CD4-positive, alpha-beta T cell treated with Interleukin-15 for 1 hour (primary cell): Measurements from ENCODE around the gene GOLIM4.
"Not testable (repeated sequence)": the region's sequence is repeated elsewhere in the genome, so short reads cannot be mapped to it uniquely, and the experiment has no call there.

ENCODE experiments used
- DNase-seq: peaks from one replicate; pipeline ENCODE4 v3.0.0-alpha.2; 2020

GOLIM4 gene

DNA sequence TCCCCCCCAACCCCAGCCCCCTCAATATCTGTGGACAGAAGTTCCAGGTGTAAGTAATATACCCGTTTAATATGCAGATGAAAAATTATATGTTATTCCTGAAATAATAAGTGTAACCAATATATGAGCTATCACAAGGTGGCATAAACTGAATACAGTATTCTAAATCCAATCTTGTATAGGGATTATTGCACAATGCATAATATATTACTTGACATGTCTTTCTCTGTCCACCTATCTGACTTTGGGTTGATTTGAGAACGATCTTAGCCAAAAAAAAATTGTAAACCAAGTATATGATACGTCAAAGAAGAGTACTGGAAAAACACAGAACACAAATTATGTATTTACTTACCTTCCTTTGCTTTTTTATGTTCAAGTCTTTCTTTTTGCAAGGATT, 47.8 kb downstream of the GOLIM4 start:
- DNase-seq, result no peak

DNA sequence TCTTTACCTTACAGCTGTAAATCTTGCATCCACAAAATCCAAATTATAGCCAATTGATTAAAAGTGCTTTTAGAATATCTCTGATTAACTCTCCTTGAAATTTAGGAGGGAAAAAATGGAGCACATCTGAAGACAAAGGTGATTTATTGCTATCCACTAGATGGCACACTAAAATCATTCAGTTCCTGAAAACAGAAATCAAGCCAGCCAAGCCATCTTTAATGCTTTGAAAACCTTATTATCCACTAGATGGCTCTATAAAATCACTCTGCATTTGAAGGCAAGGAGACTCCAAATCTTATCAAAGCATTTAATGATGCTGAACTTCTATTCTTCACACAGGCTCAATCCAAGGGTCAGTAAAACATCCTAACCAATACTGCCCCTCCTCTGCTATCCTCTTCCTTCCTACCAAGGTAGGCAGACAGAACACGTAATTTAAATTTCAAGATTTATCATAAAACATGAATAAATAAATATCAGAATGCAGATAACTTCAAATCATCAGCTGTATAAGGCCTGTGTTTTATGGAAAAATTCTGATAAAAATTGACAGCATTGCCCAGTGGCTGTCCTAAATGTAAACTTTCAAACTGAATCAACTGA, 48.4 kb downstream of the GOLIM4 start:
- no peak for DNase-seq

DNA sequence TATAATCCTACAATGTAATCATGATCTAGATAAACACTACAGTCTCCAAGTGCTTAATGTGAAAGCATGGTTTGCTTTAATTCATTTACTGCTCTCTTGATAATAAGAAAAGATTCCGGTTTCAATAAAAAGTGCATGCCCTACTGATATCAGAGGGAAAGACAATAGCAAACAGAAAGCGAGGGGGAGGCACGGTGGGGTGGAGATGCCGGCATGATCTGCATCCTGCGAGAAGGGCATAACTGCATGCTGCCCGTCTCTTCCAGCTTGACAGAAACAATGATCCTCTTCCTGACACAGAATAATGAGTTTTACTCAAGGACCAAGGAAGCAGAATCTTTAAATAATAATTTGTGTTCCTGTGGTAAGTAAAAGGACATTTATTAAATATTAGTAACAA, 51.7 kb downstream of the GOLIM4 start:
- no peak for DNase-seq

DNA sequence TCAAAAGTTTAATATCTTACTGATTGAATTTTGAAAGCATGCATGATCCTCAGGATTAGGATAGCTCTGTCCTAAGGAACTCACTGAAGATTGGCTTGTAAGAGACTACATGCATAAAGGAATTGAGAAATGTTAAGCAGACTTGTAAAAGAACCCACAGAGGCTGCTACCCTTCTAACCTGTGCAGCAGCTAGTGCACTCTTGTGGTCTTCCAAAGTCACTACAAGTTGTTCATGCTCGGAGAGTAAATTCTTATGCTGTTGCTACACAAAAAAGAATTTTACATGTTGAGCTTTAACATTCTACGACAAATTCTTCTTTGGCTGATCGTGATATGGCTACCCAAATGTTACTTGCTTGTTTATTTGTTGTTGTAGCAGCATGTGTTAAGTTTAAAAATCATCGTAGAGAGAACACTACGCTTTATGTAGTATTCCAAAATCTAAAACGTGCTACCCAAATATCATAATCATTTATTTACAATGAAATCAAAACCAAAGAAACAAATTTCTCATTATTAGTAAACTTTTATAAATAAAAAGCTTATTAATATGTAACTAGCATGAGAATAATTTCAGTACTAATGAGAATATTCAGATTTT, 55.0 kb downstream of the GOLIM4 start:
- DNase-seq, result no peak

DNA sequence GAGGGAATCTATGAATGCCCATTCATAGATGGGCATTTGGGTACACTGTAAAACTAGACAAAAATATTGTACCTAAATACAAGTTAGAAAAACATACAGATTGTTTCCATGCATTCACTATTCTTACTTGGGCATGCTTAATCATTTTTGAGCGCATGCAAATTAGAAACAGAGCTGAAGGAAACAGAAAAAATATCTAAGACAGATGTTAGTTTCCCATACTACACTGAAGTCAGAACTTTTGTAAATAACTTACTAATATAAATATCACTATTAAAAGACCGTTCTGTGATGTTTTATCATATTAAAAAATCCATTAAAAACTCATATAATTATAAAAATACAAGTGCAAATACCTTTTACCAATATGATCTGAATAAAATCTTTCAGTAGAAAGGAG, 58.7 kb downstream of the GOLIM4 start:
- no peak for DNase-seq

DNA sequence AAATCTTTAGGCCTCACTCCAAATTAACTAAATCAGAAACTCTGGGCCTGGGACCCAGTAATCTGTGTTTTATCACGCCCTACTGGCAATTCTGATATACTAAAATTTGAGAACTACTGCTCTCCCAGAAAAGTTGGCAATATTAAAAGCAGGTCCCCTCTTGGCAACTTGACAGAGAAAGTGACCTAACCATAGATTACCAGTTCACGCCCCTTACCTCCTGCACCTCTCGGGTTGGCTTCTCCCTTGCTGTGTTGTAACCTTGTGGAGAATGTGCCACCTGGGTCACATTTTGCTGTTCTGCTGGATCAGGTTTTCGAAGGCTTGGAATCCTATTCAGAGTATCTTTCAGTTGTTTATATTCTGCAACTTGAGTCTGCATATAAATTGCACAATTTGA, 59.1 kb downstream of the GOLIM4 start:
- DNase-seq, result no peak

DNA sequence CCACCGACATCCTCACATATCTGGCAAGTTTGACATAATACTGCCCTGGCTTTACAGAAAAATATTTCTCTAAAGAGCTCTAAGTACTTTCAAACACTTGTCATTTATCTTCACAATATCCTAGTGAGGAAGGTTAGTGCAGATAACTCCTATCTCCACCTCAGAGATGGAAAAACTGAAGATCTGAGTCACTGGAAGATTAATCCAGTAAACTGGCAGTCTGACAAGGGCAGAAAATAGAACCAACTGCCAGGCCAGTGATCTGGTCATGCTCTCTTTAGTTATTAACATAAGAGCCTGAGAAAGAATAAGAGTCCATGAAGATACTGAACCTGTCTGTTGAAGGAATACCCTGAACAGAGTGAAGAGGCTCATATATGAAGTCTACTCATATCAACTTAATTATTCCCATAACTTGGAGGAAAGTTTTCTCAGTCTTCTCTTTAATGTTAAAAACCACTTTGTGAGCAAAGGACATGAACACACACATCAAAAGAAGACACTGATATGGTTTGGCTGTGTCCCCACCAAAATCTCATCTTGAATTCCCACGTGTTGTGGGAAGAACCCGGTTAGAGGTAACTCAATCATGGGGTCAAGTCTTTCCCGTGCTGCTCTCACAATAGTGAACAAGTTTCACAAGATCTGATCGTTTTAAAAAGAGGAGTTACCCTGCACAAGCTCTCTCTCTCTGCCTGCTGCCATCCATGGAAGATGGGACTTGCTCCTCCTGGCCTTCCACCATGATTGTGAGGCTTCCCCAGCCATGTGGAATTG, 61.4 kb downstream of the GOLIM4 start:
- no peak for DNase-seq

DNA sequence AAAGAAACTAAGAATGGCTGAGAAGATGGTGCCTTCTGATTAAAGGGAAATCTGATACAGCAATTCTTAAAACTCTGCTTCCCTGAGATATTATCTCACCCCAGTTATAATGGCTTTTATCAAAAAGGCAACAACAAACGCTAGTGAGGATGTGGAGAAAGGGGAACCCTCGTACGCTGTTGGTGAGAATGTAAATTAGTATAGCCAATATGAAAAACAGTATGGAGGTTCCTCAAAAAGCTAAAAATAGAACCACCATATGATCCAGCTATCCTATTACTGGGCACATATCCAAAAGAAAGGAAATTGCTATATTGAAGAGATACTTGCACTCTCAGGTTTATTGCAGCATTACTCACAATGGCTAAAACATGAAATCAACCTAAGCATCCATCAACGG, 65.1 kb downstream of the GOLIM4 start:
- no peak for DNase-seq

DNA sequence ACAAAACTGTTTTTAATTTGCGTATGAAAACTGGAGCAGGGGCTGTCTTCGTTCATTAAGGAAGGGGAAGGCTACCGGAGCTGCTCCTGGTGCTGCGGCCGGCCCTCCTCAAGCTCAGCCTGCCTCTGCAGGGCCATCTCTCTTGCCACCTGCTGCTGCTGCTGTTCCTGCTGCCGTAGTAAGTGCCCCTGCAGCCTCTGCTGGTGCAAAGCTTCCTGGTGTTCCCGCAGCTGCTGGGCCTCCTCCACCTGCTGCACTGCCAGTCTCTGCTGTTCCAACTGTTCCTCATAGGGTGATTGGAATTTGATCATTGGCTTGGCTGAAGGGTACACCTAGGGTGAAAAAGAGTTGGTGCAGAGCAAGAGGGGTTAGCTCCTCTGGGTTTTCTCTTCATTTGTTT, 66.0 kb downstream of the GOLIM4 start:
- DNase-seq, result no peak

DNA sequence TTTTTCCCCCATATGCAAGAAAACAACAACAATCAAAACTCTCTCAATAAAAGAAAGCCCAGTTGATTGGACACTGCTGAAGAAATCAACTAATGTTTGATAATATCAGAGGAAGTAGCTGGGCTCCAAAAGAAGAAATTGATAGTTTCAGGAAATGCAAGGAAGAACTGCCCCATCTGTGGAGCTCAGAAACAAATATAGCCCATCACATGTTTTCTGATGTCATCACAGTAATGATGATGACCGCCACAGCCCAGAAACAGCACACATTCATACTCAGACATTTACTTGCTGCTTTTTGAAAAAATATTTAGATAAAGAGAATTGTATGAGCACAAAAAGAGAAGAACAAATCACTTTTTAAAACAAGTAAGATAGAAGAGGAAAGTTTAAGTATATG, 67.6 kb downstream of the GOLIM4 start:
- DNase-seq, result no peak

DNA sequence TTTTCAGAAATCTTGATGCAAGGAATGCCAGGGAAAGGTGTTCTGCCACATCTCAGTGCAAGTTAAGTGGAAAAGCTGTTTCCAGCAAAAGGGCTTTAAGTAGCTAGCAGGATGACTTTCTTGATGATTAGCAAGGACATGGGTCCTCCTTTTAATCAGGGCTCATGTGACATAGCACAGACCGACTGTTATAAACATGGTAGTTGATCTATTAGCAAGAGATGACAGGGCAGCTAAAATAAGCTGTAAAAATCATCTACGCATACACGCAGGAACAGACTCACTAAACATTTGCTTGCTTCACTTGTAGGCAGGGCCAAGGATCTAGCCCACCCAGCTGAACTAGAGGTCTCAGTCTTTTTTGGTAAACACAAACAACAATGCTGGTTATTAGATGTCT, 69.0 kb downstream of the GOLIM4 start:
- no peak for DNase-seq

DNA sequence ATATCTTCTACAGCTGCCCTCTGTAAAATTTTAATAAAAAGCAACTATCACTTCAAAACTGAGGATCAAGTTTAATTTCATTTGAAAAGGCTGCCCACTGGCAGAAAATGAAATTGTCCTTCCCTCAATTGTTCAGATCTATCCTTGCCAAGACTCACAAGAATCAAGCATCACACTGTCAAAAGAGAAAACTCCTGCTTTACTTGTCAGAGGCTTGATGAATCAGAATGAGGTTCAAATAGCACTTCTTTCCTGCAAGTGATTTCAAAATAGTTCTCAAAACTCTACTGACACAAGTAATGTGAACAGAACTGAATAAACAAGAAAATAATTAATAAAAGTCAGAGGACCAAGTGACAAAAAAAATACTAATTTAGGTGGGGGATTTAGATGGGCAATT, 70.6 kb downstream of the GOLIM4 start:
- DNase-seq, result no peak

DNA sequence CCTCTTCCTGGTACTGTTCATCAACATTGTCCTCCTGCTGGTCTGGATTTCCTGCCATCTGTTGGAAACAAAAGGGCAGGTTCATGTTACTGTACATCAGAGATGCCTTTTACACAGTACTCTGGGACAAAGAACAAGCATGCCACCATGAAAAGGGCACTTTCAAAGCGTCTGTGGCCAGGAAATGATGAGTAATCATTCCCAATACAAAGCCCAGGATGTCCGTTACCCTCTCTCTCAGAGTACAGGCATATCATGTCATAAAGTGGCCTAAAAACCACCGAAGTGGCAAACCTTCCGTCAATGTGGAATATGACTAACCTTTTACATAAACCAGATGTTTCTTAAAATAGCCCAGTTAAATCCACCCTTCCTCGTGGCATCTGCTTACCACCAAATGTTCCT, 71.2 kb downstream of the GOLIM4 start:
- no peak for DNase-seq

DNA sequence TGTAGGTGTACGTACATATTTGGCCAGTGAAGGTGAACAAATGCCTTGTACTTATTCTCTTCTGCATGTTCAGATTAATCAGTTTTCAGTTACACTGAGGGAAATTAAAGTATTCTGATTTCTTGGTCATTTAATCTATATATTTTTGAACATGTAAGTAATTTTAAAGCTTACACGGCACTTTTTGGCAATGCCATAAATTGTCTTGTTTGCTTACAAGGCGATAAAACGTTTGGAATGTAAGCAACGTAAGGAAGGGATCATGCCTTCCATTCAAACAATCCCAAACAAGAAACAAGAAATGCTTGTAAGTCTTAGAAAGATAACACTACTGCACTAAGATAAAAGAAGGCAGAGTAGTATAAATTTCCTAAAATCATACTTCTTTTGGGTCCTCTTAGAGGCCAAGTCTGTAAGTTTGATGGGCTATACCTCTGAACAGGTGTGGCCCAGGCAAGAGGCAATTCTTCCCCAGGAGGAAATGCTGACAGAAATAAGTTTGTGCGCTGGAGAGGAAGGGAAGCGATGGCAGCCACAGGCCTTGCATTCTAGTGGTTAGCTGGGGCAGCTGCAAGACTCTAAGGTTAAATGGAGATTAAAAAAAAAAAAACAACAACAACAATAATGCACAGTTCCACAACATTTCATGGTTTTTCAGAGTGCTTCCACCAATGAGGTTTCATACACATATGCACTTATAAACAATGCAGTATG, 73.8 kb downstream of the GOLIM4 start:
- DNase-seq, result no peak

DNA sequence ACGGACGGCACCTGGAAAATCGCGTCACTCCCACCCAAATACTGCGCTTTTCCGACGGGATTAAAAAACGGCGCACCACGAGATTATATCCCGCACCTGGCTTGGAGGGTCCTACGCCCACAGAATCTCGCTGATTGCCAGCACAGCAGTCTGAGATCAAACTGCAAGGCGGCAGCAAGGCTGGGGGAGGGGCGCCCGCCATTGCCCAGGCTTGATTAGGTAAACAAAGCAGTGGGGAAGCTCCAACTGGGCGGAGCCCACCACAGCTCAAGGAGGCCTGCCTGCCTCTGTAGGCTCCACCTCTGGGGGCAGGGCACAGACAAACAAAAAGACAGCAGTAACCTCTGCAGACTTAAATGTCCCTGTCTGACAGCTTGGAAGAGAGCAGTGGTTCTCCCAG, 84.4 kb downstream of the GOLIM4 start:
- not testable (repeated sequence) for DNase-seq

DNA sequence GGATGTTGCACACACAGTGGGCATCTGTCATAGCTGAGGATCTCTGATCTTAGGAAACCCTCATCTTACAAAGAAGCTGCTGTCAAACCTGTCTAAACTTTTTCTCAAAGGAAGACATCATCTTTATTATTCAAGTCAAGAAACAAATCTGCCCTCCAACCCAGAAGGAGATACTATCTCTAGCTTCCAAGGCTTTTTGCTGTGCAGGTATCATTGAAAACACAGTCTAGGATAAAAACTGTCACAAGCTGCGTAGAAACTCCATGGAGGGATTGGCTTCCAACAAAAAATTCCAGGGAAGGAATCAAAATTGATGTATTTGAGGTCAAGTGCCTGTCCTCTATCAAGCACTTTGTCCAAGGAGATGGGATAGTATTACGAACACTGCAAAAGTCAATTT, 89.1 kb downstream of the GOLIM4 start:
- no peak for DNase-seq

DNA sequence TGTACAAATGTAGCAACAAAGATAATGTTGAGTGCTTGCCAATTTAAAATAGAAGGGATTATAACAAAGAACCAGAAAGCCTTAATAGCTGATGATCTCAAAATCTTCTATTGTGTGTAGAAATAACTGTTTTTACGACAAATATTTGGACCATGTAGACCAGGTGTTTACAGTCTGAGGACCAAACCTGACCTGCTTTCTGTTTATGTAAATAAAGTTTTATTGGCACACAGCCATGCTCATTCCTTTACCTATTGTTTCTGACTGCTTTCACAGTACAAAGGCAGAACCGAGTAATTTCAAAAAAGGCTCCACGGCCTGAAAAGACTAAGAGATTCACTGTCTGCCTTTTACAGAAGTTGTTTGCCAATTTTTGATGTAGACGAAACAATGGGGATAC, 91.8 kb downstream of the GOLIM4 start:
- no peak for DNase-seq

DNA sequence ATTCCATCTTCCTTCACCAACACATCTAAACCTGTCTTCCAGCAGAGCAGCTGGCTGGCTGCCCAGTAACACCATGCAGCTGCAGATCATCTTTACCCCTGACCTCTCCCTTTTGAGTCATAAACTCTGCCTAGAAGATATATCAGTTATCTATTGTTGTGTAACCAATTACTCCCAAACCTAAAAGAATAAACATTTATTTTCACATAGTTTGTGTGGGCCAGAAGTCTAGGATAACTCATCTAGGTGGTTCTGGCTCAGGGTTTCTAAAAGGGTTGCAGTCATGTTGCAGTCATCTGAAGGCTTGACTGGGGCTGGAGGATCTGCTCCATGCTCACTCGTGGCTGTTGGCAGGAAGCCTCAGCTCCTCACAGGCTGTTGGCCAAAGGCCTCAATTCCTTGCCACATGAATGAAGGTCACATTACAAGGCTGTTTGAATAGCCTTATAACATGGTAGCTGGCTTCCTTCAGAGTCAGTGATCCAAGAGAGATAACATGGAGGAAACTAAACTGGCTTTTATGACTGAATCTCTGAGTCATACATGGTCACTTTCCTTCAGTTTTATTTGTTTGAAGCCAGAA, 92.8 kb downstream of the GOLIM4 start:
- no peak for DNase-seq

DNA sequence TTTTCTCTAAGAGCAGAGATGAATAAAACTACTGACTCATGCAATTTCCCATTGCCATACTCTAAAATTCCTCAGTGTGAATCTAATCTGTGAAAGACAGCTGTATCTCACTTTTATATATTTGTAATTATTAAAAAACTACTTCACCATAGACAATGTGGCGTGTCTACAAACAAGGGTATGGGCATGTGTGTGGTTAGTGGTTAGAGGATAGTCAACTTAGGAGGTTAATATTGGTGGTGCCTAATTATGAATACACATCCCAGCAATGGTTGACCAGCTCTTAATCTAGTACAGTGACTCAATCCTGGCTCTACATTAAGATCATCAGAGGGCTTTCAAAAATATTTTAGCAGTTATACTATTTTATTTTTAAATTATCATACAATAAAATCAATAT, 94.5 kb downstream of the GOLIM4 start:
- DNase-seq, result no peak

DNA sequence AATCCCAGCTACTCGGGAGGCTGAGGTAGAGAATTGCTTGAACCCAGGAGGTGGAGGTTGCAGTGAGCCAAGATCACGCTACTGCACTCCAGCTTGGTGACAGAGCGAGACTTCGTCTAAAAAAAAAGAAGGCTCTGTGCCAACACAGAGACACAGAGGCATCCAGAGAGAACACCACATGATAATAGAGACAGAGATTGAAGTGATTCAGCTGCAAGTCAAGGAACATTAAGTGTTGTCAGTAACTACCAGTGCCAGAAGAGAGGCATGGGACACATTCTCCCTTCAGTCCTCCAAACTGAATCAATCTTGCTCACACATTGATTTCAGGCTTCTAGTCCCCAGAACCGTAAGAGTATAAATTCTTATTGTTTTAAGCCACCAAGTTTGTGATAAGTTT, 97.5 kb downstream of the GOLIM4 start:
- no peak for DNase-seq

DNA sequence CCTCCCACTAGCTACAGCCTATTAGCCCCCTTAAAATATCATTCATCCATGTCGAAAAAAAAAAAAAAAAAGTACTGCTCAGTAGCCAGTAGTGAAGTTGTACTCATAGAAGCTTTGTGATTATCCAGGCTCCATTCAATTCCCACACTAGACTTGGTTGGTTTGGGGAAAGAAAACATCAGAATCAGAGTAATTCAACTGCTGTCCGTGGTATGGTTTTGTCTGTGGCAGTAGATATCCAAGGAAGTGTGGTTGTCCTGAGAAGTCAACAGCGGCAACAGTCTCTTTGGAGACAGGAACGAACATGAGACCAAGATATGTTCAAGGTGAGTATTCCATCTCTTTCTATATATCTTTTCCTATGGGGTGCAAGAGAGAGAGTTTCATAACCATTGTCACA, 99.2 kb downstream of the GOLIM4 start:
- no peak for DNase-seq

DNA sequence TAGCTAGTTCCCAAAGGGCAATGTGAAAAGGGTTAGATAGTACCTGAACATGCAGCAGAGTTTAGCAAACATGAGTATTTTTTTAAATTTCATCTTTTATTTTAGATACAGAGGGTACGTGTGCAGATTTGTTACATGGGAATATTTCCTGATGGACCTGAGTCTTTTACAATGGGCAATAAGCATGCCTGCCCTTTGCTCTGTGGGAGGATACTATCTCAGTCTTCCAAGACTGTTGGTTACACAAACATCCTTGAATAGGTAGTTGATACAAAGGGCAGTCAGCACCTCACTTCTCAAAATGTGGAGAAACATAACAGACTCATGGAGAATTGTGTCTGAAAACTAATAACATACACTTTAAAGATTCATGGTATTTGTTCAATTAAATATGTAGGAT, 103.3 kb downstream of the GOLIM4 start:
- DNase-seq, result no peak

DNA sequence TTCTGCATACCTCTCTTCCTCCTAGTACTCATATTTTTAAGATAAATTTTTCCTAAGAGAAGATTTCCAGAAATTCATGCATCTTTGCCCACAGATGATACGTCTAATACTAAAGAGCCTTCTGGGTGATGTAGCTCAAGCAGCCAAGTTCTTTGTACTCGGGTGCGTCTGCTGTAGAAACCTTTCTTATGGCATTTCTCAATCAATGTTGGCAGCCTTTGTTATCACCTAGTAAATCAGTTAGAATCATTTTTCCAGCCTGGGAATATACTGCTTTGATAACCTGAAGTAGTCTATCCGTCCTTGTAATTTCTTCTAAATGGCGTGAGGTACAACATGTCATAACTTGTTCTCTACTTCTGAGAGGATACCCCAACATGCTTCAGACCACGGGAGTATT, 104.5 kb downstream of the GOLIM4 start:
- no peak for DNase-seq

DNA sequence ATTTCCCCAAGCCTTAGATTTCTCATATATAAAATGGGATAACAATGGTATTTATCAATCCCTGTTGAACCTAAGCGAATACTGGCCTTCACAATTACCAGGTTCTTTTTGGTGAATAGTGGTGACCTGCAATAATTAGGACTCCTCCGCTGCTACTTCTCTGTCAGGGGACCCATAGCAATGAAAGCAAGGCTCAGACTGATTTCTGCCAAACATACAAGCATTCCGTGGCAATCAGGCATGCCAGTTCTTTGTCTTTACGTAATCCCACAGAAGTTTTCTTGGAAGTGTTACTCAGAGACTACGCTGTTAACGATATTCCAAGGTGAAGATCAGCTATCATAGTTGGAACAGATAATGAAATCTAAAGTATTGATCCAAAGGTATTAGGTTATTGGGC, 105.7 kb downstream of the GOLIM4 start:
- DNase-seq, result no peak
